Heart left ventricle (tissue), 13 donors: ENCODE measurements around the gene RELA.

ENCODE experiments used
- POLR2A ChIP-seq, 2 donors: fragments of 450-650 bp; IDR thresholded peaks; one replicate each; pipeline ENCODE4 v1.6.1; 2017; ENCODE audit warnings: antibody characterized with exemption in 2 of 2, mild to moderate bottlenecking in 2 of 2, moderate library complexity in 2 of 2
- TF ChIP-seq, protein P1 (sequence below), 12 donors: fragments of 200-600 bp; sonication (generic) in 4 of 12; IDR thresholded peaks; one replicate each; pipeline versions ENCODE4 v1.5.0 to v1.8.0; 2018 to 2022; ENCODE audit warnings: antibody characterized with exemption in 12 of 12, mild to moderate bottlenecking in 5 of 12
- donor health status: ischemic (EF 13 %, LVEDD 7.1; RV severe dilation, severe dysfunction).
- donor health status: DM: no; HTN: yes; CAD: no.
- donor health status: DM: no; HTN: no; CAD: no.
- donor health status: ischemic (EF 25% LVEDD 6.9; RV normal size, moderate dysfunction).
- donor health status: ischemic (EF 25% LVEDD 5.7; RV mildly dilated, moderate dysfunction).
- donor health status: ischemic (EF 35%, LVEDD 5.7; RV mildly dilated, moderate dysfunction).
- donor health status: nonischemic (EF 11% LVEDD 7.7; RV severe dilation, severe dysfunction).
- donor health status: DM: yes; HTN: yes; CAD: no.
- donor health status: PGD.
- donor health status: ischemic (EF 29% LVEDD 5.4; RV normal size, mild dysfunction).
- donor health status: nonischemic (EF 23%, LVEDD 6.1; RV moderate dilation, normal function).

DNA sequence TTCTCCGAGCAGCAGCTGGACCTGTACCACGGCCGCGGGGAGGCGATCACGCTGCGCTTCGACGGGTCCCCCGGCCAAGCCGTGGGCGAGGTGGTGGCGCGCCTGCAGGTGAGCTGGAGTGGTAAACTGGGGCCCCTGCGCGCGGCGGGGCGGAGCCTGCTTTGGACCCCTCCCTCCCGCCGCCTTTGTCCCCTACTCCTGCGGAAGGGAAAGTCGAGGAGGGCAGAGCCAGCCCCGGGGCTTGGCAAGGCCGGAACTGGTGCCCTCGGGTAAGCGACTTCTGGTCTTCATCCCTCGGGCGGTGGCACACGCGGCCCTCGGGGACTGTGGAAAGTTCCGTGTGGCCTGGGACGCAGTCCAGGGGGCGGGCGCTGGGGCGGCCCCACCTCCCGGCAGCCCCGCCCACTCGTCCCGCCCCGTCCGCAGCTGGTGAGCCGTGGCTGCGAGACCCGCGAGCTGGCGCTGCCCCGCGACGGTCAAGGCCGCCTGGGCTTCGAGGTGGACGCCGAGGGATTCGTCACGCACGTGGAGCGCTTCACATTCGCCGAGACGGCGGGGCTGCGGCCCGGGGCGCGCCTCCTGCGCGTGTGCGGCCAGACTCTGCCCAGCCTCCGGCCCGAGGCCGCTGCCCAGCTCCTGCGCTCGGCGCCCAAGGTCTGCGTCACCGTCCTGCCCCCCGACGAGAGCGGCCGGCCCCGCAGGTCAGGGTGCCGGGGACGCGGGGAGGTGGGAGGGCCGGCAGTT lies 15.6 kb downstream of the RELA start:
- TF ChIP-seq, protein P1, sequence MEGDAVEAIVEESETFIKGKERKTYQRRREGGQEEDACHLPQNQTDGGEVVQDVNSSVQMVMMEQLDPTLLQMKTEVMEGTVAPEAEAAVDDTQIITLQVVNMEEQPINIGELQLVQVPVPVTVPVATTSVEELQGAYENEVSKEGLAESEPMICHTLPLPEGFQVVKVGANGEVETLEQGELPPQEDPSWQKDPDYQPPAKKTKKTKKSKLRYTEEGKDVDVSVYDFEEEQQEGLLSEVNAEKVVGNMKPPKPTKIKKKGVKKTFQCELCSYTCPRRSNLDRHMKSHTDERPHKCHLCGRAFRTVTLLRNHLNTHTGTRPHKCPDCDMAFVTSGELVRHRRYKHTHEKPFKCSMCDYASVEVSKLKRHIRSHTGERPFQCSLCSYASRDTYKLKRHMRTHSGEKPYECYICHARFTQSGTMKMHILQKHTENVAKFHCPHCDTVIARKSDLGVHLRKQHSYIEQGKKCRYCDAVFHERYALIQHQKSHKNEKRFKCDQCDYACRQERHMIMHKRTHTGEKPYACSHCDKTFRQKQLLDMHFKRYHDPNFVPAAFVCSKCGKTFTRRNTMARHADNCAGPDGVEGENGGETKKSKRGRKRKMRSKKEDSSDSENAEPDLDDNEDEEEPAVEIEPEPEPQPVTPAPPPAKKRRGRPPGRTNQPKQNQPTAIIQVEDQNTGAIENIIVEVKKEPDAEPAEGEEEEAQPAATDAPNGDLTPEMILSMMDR (IDR thresholded peaks at IDR 0.05): no peak
- TF ChIP-seq POLR2A (IDR thresholded peaks at IDR 0.05): no peak
